Caco-2 (cell line): ENCODE results near the gene MAP3K6. TPM values are rescaled to one million over a fixed set of nuclear protein-coding genes. Genes with fewer than 3 reads are reported as not detected.
A peak's percentile ranks its signal among the peaks of the same experiment; 100 is the strongest.

ENCODE experiments used
- BruUV-seq: library from RNA; stranded (reverse); fragments of 400-500 nt; replicated peaks from 2 replicates; lab custom pipeline; 2021; lab: Mats Ljungman, UMichigan
- CTCF ChIA-PET: fragments of 300-600 bp; sonication (Branson Sonifier 250); formaldehyde crosslinking; loops from one replicate; lab custom pipeline; 2022; ENCODE audit warnings: antibody characterized with exemption; lab: Charles Lee
- POLR2A ChIA-PET: fragments of 300-600 bp; sonication (Branson Sonifier 250); formaldehyde crosslinking; loops from one replicate; lab custom pipeline; 2022; ENCODE audit warnings: antibody characterized with exemption; lab: Charles Lee
- DNase-seq, 2 experiments: peaks; one replicate each; pipeline versions ENCODE4 v3.0.0 to v3.0.0-alpha.2; 2020 to 2022
- H3K27me3 ChIP-seq: replicated peaks from 2 replicates; pipeline ENCODE4 v1.6.0; 2011; ENCODE audit warnings: low read length; ENCODE audit not compliant: control insufficient read depth, insufficient read depth
- H3K36me3 ChIP-seq: 2 replicates; pipeline ENCODE4 v1.5.1; 2011; ENCODE audit warnings: low read length; ENCODE audit not compliant: control insufficient read depth, insufficient read depth
- H3K4me1 ChIP-seq: fragments of 250-450 bp; sonication (Bioruptor Pico); 2 replicates; pipeline ENCODE4 v1.5.1; 2020; ENCODE audit warnings: mild to moderate bottlenecking
- H3K4me3 ChIP-seq: 2 replicates; pipeline ENCODE4 v1.5.1; 2011; ENCODE audit warnings: low read depth, mild to moderate bottlenecking, control low read depth, low read length
- H3K9me3 ChIP-seq: fragments of 250-450 bp; sonication (Bioruptor Pico); 2 replicates; pipeline ENCODE4 v1.5.1; 2020; ENCODE audit warnings: mild to moderate bottlenecking, moderate library complexity
- H3K27ac Mint-ChIP-seq: one replicate; pipeline ENCODE4 v1.8.0; 2022; ENCODE audit warnings: mixed read lengths; ENCODE audit not compliant: unreplicated experiment
- H3K27me3 Mint-ChIP-seq: one replicate; pipeline ENCODE4 v1.8.0; 2022; ENCODE audit warnings: mixed read lengths; ENCODE audit not compliant: insufficient read depth, unreplicated experiment
- H3K36me3 Mint-ChIP-seq: one replicate; pipeline ENCODE4 v1.8.0; 2022; ENCODE audit warnings: mild to moderate bottlenecking, mixed read lengths; ENCODE audit not compliant: insufficient read depth, unreplicated experiment
- H3K4me1 Mint-ChIP-seq: one replicate; pipeline ENCODE4 v1.8.0; 2022; ENCODE audit warnings: low read depth, mixed read lengths; ENCODE audit not compliant: unreplicated experiment
- H3K4me3 Mint-ChIP-seq: one replicate; pipeline ENCODE4 v1.8.0; 2022; ENCODE audit warnings: mild to moderate bottlenecking, moderate library complexity, mixed read lengths; ENCODE audit not compliant: unreplicated experiment
- H3K9me3 Mint-ChIP-seq: one replicate; pipeline ENCODE4 v1.8.0; 2022; ENCODE audit warnings: mixed read lengths; ENCODE audit not compliant: unreplicated experiment
- intact Hi-C: fragments of 100-400 bp; cut with micrococcal nuclease; formaldehyde crosslinking; loops from one replicate; pipeline ENCODE4 v1.10.0; 2022; ENCODE audit not compliant: unreplicated experiment
- total RNA-seq: library from RNA; stranded (reverse); gene quantifications from 2 replicates; pipeline ENCODE4 v1.2.3, GENCODE V29; 2022
- TF ChIP-seq, protein P1 (sequence below), 2 experiments: fragments of 200-600 bp in 1 of 2; IDR thresholded peaks; 1 replicate in 1 of 2; 2 replicates in 1 of 2; pipeline versions ENCODE4 v1.5.1 to v1.8.0; 2011 to 2022; ENCODE audit warnings: antibody characterized with exemption in 1 of 2, control low read depth in 1 of 2, inconsistent platforms in 1 of 2, low read depth in 1 of 2, low read length in 1 of 2, mild to moderate bottlenecking in 1 of 2, moderate library complexity in 1 of 2; ENCODE audit not compliant: insufficient read depth in 1 of 2, severe bottlenecking in 1 of 2, unreplicated experiment in 1 of 2

Gene MAP3K6
- total RNA-seq, 1 experiment from 2014 or later: 11.7 TPM

- TF ChIP-seq, protein P1, sequence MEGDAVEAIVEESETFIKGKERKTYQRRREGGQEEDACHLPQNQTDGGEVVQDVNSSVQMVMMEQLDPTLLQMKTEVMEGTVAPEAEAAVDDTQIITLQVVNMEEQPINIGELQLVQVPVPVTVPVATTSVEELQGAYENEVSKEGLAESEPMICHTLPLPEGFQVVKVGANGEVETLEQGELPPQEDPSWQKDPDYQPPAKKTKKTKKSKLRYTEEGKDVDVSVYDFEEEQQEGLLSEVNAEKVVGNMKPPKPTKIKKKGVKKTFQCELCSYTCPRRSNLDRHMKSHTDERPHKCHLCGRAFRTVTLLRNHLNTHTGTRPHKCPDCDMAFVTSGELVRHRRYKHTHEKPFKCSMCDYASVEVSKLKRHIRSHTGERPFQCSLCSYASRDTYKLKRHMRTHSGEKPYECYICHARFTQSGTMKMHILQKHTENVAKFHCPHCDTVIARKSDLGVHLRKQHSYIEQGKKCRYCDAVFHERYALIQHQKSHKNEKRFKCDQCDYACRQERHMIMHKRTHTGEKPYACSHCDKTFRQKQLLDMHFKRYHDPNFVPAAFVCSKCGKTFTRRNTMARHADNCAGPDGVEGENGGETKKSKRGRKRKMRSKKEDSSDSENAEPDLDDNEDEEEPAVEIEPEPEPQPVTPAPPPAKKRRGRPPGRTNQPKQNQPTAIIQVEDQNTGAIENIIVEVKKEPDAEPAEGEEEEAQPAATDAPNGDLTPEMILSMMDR (IDR thresholded peaks at IDR 0.05; ENCODE audit: insufficient read depth in 1 of 2, low read depth in 1 of 2, low read length in 1 of 2, severe bottlenecking in 1 of 2, unreplicated experiment in 1 of 2): no peak
- no peak for DNase-seq
- H3K27ac Mint-ChIP-seq: peak overlapping the region; percentile 56
- BruUV-seq: no TSS peak
- H3K4me3 Mint-ChIP-seq: no peak overlapping the region
- ChIA-PET CTCF (interaction anchor here (0.6 to 2.0 kb wide), 5 partner anchors 32 to 208 kb away, joined by 3 to 6 read pairs (median 4); partner anchors contain the start of gene MAP3K6), POLR2A (no interaction called here)
- H3K4me3 ChIP-seq: no peak overlapping the region
- no peaks in the 10 kb centered on the region for H3K27me3 ChIP-seq
- H3K4me1 Mint-ChIP-seq: peaks cover 6% of the 10 kb centered on the region
- H3K9me3 ChIP-seq: no peaks in the 10 kb centered on the region
- peaks cover 8% of the 10 kb centered on the region; the same call in 1 of the 2 replicates for H3K4me1 ChIP-seq
- H3K27me3 Mint-ChIP-seq: no peaks in the 10 kb centered on the region
- H3K36me3 Mint-ChIP-seq: peaks cover 28% of the 10 kb centered on the region
- no peaks in the 10 kb centered on the region for H3K9me3 Mint-ChIP-seq
- no peaks in the 10 kb centered on the region for H3K36me3 ChIP-seq
- intact Hi-C loops: no loop called here
These were observed 31.8 kb upstream of the MAP3K6 start for GRCh38 chr1:27398405-27399149.

DNA sequence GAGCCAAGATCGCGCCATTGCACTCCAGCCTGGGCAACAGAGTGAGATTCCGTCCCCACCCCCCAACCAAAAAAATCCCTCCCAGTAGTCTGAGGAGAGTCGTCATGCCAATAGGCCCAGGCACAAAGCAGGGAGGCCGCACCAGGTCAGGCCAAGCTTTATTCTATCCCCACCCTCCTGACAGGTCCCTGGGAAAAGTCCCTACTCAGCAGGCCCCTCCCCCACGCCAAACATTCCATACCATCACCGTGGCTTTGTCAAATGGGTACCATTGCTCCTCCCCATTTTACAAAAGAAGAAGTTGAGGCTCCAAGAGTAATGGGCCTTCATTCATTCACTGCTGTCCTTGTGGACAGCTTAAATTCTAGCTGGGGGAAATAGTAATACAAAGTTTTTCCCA is 31.0 kb upstream of the MAP3K6 start:
- no peak for DNase-seq
- Mint-ChIP-seq H3K4me3 (no peak overlapping the region), H3K36me3 (peaks cover 28% of the 10 kb centered on the region), H3K9me3 (no peaks in the 10 kb centered on the region), H3K4me1 (peaks cover 6% of the 10 kb centered on the region), H3K27me3 (no peaks in the 10 kb centered on the region), H3K27ac (peak overlapping the region; percentile 56)
- CTCF ChIA-PET: interaction anchor here (1.0 to 2.0 kb wide), 4 partner anchors 31 to 159 kb away, joined by 4 to 5 read pairs (median 4); partner anchors contain the start of gene MAP3K6
- POLR2A ChIA-PET: no interaction called here
- TF ChIP-seq, protein P1 (IDR thresholded peaks at IDR 0.05; ENCODE audit: insufficient read depth in 1 of 2, low read depth in 1 of 2, low read length in 1 of 2, severe bottlenecking in 1 of 2, unreplicated experiment in 1 of 2): no peak
- H3K27me3 ChIP-seq: no peaks in the 10 kb centered on the region
- H3K4me1 ChIP-seq: peaks cover 8% of the 10 kb centered on the region; the same call in 1 of the 2 replicates
- no peaks in the 10 kb centered on the region for H3K36me3 ChIP-seq
- no TSS peak for BruUV-seq
- intact Hi-C loops: no loop called here
- H3K9me3 ChIP-seq: no peaks in the 10 kb centered on the region
- no peak overlapping the region for H3K4me3 ChIP-seq

DNA sequence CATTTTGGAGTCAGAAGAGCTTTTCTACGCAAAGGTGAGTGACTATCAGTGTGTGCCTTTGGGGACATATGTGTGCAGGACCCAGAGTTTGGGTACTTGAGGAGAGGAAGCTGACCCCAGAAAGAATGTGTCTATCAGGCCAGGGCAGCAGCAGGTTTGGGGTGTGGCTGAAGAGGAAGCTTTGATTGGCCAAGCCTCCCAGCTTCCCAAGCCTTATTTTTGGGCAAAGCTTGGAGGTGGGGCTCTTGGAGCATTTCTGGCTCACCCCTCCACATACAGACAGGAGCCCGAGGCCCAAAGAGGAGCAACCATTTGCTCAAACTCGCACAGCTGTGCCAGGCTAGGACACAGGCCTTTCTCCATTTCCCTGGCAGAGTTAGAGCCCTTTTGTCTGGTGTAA is 30.3 kb upstream of the MAP3K6 start:
- no TSS peak for BruUV-seq
- Mint-ChIP-seq H3K27ac (no peak overlapping the region), H3K36me3 (peaks cover 28% of the 10 kb centered on the region), H3K4me3 (no peak overlapping the region), H3K4me1 (peaks cover 10% of the 10 kb centered on the region), H3K9me3 (no peaks in the 10 kb centered on the region), H3K27me3 (no peaks in the 10 kb centered on the region)
- no peak for DNase-seq
- Histone ChIP-seq H3K4me3 (no peak overlapping the region), H3K27me3 (no peaks in the 10 kb centered on the region), H3K4me1 (peaks cover 8% of the 10 kb centered on the region; the same call in 1 of the 2 replicates), H3K36me3 (no peaks in the 10 kb centered on the region), H3K9me3 (no peaks in the 10 kb centered on the region)
- ChIA-PET CTCF (interaction anchor here (0.5 to 2.0 kb wide), 7 partner anchors 30 to 305 kb away, joined by 3 to 5 read pairs (median 4); partner anchors contain the start of gene MAP3K6), POLR2A (no interaction called here)
- TF ChIP-seq, protein P1 (IDR thresholded peaks at IDR 0.05; ENCODE audit: insufficient read depth in 1 of 2, low read depth in 1 of 2, low read length in 1 of 2, severe bottlenecking in 1 of 2, unreplicated experiment in 1 of 2): no peak
- intact Hi-C loops: no loop called here
